Heart right ventricle (tissue), 16 donors: Measurements from ENCODE around the gene SIX3. TPM values are rescaled to one million over a fixed set of nuclear protein-coding genes. Genes with fewer than 3 reads are reported as not detected.

Experiments used
- ATAC-seq, 8 donors: fragments of 200-7000 bp; cut with Tn5 transposase; one replicate each; pipeline ENCODE4 v1.9.1; 2020; ENCODE audit warnings: mild to moderate bottlenecking in 8 of 8, moderate library complexity in 8 of 8, moderate number of reproducible peaks in 1 of 8
- DNase-seq, 2 donors: peaks; one replicate each; pipeline ENCODE4 v3.0.0-alpha.2; 2020
- H3K27ac ChIP-seq, 10 donors: fragments of 200-600 bp; sonication (generic) in 2 of 10; one replicate each; pipeline versions ENCODE4 v1.5.0 to v1.8.0; 2020 to 2022; ENCODE audit warnings: mild to moderate bottlenecking in 3 of 10
- H3K27me3 ChIP-seq, 7 donors: fragments of 200-600 bp; one replicate each; pipeline ENCODE4 v1.8.0; 2021 to 2022; ENCODE audit warnings: mild to moderate bottlenecking in 2 of 7
- H3K36me3 ChIP-seq, 9 donors: fragments of 200-600 bp; sonication (generic) in 1 of 9; one replicate each; pipeline versions ENCODE4 v1.5.0 to v1.8.0; 2020 to 2022; ENCODE audit warnings: mild to moderate bottlenecking in 2 of 9
- H3K4me1 ChIP-seq, 9 donors: fragments of 200-600 bp; sonication (generic) in 1 of 9; one replicate each; pipeline versions ENCODE4 v1.5.0 to v1.8.0; 2020 to 2022; ENCODE audit warnings: mild to moderate bottlenecking in 4 of 9
- H3K4me3 ChIP-seq, 10 donors: fragments of 200-600 bp; sonication (generic) in 2 of 10; one replicate each; pipeline versions ENCODE4 v1.5.0 to v1.8.0; 2020 to 2022; ENCODE audit warnings: mild to moderate bottlenecking in 7 of 10, moderate library complexity in 2 of 10
- H3K9me3 ChIP-seq, 11 donors: fragments of 200-600 bp in 10 of 11; sonication (generic) in 2 of 11; one replicate each; pipeline versions ENCODE4 v1.5.0 to v1.8.0; 2013 to 2022; ENCODE audit warnings: mild to moderate bottlenecking in 2 of 11, control low read depth in 1 of 11, moderate library complexity in 1 of 11
- WGBS, 2 donors: extraction: QIAGEN DNeasy Blood & Tissue Kit; methylation state at CpG; one replicate each; pipeline ENCODE4 v1.1.7; 2013; ENCODE audit warnings: inconsistent platforms in 1 of 2; 5-methylcytosine and 5-hydroxymethylcytosine counted together
- intact Hi-C, 10 donors: fragments of 100-400 bp; cut with DNase I; formaldehyde crosslinking; loops; one replicate each; pipeline versions ENCODE4 v1.11.1 to v1.14.2; 2022
- polyA plus RNA-seq, 2 donors: library from polyadenylated mRNA; stranded (reverse); fragments of 200-250 nt; gene quantifications; one replicate each; pipeline ENCODE4 v1.2.3, GENCODE V29; 2013
- total RNA-seq, 10 donors: library from RNA; stranded (reverse); fragmentation: NEBNext Ultra II Directional in 3 of 10; extraction: Animal tissue kit (Norgen Biotek cat#: 25700) in 3 of 10; gene quantifications; one replicate each; pipeline versions ENCODE4 v1.2.1 to v1.2.4, GENCODE V29; 2021 to 2023
- TF ChIP-seq, protein P1 (sequence below), 9 donors: fragments of 200-600 bp; sonication (generic) in 2 of 9; IDR thresholded peaks; one replicate each; pipeline versions ENCODE4 v1.5.0 to v1.8.0; 2021 to 2022; ENCODE audit warnings: antibody characterized with exemption in 9 of 9, mild to moderate bottlenecking in 5 of 9, moderate library complexity in 1 of 9
- donor health status: Arrhythmogenic right ventricular cardiomyopathy.
- donor health status: ischemic (EF 13 %, LVEDD 7.1; RV severe dilation, severe dysfunction).
- donor health status: healthy with polysubstance abuse.
- donor health status: DM: no; HTN: yes; CAD: no.
- donor health status: DM: no; HTN: no; CAD: no.
- donor health status: ischemic (EF 25% LVEDD 6.9; RV normal size, moderate dysfunction).
- donor health status: ischemic (EF 25% LVEDD 5.7; RV mildly dilated, moderate dysfunction).
- donor health status: healthy.
- donor health status: DM: yes; HTN: yes; CAD: no.
- donor health status: Ischemic cardiomyopathy.
- donor health status: ischemic (EF 35%, LVEDD 5.7; RV mildly dilated, moderate dysfunction).
- donor health status: nonischemic (EF 11% LVEDD 7.7; RV severe dilation, severe dysfunction).
- donor health status: DM: yes; HTN: yes; CAD: no.
- donor health status: PGD.
- donor health status: ischemic (EF 29% LVEDD 5.4; RV normal size, mild dysfunction).
- donor health status: nonischemic (EF 23%, LVEDD 6.1; RV moderate dilation, normal function).

The SIX3 gene
- total and polyA plus RNA-seq, 12 donors: not detected

DNA sequence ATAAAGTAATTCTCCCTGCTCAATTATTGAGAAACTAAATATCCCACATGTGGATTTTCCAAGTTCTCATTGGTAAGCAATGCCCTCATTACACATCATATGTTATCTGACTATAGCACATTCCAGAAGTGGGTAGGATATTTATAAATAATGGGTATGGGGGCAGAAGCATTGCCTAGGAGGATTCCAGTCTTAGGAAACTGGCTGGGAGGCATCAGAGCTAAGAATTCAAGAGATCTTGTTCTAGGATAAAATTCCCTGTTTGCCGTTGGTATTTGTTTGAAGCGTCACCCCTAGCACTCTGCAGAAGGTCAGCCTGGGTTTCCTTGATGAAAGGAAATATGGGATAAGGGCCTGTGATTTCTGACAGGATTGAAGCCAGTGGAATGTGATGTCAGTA, 47.7 kb downstream of the SIX3 start:
- no peak for ATAC-seq
- H3K36me3 ChIP-seq: no peaks in the 10 kb centered on the region
- H3K4me3 ChIP-seq: no peak overlapping the region
- no peak for DNase-seq
- TF ChIP-seq, protein P1, sequence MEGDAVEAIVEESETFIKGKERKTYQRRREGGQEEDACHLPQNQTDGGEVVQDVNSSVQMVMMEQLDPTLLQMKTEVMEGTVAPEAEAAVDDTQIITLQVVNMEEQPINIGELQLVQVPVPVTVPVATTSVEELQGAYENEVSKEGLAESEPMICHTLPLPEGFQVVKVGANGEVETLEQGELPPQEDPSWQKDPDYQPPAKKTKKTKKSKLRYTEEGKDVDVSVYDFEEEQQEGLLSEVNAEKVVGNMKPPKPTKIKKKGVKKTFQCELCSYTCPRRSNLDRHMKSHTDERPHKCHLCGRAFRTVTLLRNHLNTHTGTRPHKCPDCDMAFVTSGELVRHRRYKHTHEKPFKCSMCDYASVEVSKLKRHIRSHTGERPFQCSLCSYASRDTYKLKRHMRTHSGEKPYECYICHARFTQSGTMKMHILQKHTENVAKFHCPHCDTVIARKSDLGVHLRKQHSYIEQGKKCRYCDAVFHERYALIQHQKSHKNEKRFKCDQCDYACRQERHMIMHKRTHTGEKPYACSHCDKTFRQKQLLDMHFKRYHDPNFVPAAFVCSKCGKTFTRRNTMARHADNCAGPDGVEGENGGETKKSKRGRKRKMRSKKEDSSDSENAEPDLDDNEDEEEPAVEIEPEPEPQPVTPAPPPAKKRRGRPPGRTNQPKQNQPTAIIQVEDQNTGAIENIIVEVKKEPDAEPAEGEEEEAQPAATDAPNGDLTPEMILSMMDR (IDR thresholded peaks at IDR 0.05): no peak
- no peak overlapping the region for H3K27ac ChIP-seq
- H3K4me1 ChIP-seq: no peaks in the 10 kb centered on the region
- 47 to 57% methylated on average over 2 of the region's 2 CpGs for WGBS, 2 donors
- peaks cover 0 to 39% (median 11%) of the 10 kb centered on the region in 11 donors for H3K9me3 ChIP-seq
- peaks cover 0 to 44% (median 16%) of the 10 kb centered on the region in 7 donors for H3K27me3 ChIP-seq
- intact Hi-C loops: no loop called here

DNA sequence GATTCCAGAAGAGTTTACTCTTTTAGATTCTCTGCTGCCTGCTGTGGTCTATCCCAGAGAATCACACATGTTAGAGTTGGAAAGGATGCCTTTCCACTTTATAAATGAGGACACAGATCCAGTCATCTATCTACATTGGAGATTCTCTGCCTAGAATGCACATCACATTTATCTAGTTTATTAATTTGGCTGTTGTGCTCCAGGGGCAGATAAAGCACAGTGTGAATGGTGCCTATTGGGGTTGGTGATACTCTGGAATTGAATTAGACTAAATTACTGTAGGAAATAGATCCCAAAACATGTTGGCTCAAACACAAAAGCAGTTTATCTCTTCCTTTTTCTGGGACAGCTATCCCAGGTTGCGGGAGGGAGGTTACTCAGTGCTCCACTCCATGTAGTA, 52.9 kb downstream of the SIX3 start:
- ATAC-seq (no peak), DNase-seq (no peak)
- Histone ChIP-seq H3K4me3 (no peak overlapping the region), H3K9me3 (peaks cover 0 to 15% (median 0%) of the 10 kb centered on the region in 11 donors), H3K36me3 (no peaks in the 10 kb centered on the region), H3K27me3 (peaks cover 0 to 76% (median 67%) of the 10 kb centered on the region in 7 donors), H3K4me1 (no peaks in the 10 kb centered on the region), H3K27ac (no peak overlapping the region)
- 75 to 91% methylated on average over 1 of the region's 1 CpG for WGBS, 2 donors
- TF ChIP-seq, protein P1 (IDR thresholded peaks at IDR 0.05): no peak
- intact Hi-C loops: no loop called here

Other genes starting within 250 kb of the SIX3 start
- under 1 TPM; 0.17 to 0.58 (median 0.37) TPM for gene SIX2, start 67.8 kb downstream of the SIX3 start, total RNA-seq
- 1 to 10 TPM; 1.1 to 1.9 TPM for gene SIX2, start 67.8 kb downstream of the SIX3 start, polyA plus RNA-seq